GM12874 (cell line): ENCODE measurements around the gene CELSR1.

Experiments used
- TF ChIP-seq, protein P1 (sequence below): IDR thresholded peaks from 2 replicates; pipeline ENCODE4 v1.5.1; 2011; ENCODE audit warnings: low read depth, mild to moderate bottlenecking, control low read depth, low read length, moderate library complexity; ENCODE audit not compliant: insufficient read depth

The CELSR1 gene

DNA sequence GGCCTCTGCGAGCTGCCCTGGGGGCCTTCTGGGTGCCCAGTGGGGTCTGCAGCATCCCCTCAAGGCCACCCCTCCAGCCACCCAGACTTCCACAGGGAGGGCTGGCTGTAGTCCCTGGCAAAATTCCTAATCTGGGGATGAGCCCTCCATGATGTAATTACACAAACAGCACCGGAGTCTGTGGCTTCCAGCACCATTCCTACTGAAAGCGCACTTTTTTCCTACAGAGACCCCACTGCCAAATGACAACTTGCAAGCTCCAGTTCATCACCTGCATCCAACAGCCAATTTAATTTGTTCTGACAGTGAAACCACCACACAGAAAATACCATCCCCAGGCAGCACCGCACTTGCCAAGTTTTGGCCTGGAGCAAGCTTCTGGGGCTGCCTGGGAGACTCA, 131.5 kb downstream of the CELSR1 start:
- TF ChIP-seq, protein P1, sequence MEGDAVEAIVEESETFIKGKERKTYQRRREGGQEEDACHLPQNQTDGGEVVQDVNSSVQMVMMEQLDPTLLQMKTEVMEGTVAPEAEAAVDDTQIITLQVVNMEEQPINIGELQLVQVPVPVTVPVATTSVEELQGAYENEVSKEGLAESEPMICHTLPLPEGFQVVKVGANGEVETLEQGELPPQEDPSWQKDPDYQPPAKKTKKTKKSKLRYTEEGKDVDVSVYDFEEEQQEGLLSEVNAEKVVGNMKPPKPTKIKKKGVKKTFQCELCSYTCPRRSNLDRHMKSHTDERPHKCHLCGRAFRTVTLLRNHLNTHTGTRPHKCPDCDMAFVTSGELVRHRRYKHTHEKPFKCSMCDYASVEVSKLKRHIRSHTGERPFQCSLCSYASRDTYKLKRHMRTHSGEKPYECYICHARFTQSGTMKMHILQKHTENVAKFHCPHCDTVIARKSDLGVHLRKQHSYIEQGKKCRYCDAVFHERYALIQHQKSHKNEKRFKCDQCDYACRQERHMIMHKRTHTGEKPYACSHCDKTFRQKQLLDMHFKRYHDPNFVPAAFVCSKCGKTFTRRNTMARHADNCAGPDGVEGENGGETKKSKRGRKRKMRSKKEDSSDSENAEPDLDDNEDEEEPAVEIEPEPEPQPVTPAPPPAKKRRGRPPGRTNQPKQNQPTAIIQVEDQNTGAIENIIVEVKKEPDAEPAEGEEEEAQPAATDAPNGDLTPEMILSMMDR, result no peak

DNA sequence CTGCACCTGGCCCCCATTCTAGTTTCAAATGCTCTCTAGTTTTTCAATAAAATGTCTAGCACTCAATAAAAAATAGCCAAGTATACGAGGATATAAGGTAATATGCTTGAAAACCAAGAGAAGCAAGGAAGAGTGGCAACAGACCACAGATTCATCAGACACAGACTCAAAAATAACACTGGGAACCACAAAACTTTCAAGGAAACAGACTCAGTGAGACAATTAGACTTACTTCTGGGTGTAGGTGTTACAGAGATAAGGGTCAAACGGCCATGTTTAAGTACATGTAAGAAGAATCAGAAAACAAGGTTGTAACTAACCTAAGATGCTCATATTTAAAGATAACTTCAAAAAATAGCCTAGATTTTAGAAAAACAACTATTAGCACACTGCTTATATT, 134.9 kb downstream of the CELSR1 start:
- TF ChIP-seq, protein P1, result no peak

DNA sequence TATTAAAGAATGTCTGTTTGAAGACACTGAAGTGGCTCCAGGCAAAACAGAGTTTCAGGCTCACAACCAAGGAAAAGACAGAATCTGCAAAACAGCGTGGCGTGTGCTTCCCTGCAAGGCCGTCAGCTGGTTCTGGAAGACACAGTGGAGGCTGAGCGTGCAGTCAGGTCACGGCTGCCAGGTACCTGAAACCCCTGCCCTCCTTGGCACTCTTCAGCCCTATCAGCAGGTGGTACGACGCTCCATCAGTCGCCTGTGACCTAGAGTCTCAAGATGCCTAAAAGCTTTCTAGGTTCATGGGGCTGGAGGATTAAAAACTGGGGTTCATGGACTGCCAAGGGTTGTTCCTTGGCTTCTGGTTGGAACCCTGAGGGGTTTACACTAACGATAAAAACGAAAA, 136.1 kb downstream of the CELSR1 start:
- TF ChIP-seq, protein P1, result no peak

DNA sequence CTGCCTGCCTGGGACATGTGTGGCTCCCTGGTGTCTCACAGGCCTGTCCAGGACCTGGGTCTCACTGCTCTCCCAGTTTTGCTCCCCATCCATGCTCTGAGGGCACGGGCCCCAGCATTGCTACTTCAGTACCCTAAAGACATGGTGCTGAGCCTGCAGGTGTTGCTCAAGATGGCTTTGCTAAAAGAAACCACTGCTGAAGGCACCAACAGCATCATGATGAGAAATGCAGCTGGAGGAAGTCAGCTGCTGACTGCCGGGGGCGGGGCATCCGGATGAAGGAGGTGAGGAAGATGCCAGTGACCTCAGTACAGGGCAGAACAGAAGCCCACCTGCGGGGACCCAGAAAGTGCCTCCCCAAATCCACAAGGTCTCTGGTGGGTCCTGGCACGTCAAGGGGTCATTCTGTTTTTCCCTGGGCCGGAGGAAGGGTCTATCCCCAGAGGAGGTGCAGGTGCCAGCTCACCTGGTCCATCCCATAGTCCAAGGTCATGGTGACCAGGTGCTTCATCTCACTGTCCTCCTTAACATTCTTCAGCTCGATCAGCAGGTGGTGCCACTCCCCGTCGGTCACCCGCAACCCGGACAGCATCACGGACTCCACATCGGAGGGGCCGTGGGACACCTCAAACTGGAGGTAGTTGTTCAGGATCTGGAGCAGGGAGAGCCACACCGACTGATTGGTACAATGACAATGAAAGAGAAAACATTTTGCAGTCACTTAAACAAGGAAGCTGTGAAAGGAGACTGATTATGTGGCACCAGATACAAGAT, 138.0 kb downstream of the CELSR1 start:
- TF ChIP-seq, protein P1, result no peak

DNA sequence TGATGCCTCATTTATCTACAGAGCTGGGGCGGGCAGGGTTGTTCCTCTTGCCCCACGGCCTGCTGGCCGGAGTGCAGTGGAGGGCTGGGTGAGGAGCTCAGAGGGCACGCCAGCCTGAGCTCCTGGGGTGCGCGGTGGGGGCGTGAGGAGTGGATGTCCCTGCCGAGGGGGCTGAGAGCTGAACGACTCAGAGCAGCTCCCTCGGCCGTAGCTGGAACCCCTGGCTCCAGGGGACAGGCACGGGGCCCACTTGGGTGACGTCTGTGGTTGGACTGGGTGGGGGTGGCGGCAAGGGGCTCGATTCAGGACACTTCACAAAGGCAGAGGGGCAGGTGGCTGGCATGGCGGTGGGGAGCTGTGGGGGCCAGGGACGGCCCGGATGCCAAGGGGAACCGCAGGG, 139.5 kb downstream of the CELSR1 start:
- TF ChIP-seq, protein P1, result no peak

DNA sequence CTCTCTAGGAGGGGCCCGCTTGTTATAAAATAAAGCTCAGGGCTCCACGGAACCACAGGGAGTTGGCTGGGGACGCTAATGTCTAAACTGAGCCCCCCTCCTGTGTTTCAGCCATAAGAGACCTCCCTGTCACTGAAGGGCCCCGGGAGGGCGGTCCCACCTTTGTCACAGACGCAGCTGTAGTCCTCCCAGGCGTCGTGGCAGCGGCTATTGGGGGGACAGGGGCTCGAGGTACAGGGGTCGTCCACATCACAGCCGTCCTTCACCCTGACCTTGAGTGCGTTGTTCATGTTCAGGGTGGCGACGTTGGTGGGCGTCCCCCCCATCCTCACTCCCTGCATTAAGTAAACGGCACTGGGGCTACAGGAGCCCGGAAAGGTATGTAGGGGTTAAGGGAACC, 139.9 kb downstream of the CELSR1 start:
- TF ChIP-seq, protein P1, result no peak

DNA sequence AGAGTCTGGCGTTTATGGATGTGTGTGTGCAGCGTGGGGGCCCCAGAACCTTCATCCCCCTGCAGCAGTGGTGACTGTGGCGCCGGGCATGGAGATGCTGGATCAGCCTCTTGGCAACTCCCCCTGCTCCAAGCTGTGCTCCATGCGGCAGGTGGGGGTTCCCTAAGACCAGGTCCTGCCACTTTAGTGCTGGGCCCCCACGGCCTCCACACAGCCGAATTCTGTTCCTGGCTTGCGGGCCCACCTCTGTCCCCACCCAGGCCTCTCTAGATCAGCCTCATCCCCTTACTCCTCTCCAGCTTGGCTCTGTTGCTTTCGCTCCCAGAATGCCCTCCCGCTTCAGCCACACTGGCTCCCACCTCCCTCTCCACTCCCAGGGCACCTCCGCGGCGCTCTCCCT, 142.3 kb downstream of the CELSR1 start:
- TF ChIP-seq, protein P1, result no peak
